ENCODE results near the gene SLC5A10.

GRCh38 chr17:18960241-18960665, 8.3 kb downstream of the SLC5A10 start:
- TF ChIP-seq CTCF (IDR thresholded peaks at IDR 0.05) (no peak), POLR2A (IDR thresholded peaks at IDR 0.05) (no peak)
